ENCODE data around the gene ELAVL3. TPM values are rescaled to one million over a fixed set of nuclear protein-coding genes. Genes with fewer than 3 reads are reported as not detected.

Gene ELAVL3
- total RNA-seq (2012; rRNA removed), result not detected in 2 replicates
- polyA plus RNA-seq (2012; rRNA removed), result not detected in 2 replicates
- not detected in 2 replicates for polyA plus RNA-seq (2012; cell fraction: cytosol; rRNA removed)
- polyA plus RNA-seq (2012; cell fraction: nucleus; rRNA removed; ENCODE audit: low replicate concordance), result 0.02 TPM in 2 replicates
- Bru-seq, nascent RNA, result percentile 9 among the genes with signal in this experiment
- not detected for BruChase-seq, experiment 1, labeled RNA remaining after a 6-hour chase
- percentile 9 among the genes with signal in this experiment for BruChase-seq, experiment 2, labeled RNA remaining after a 2-hour chase
- long read RNA-seq, result 0 reads

- Histone ChIP-seq H4K91ac (ENCODE audit: insufficient read depth, low read depth, low read length) (no peak within 1 kb of the TSS), H3K18ac (ENCODE audit: low read depth, low read length) (no peak within 1 kb of the TSS), H3K56ac (ENCODE audit: extremely low read depth, insufficient read depth, low read length) (no peak within 1 kb of the TSS), H3K14ac (replicated peaks; ENCODE audit: low read depth, low read length) (no peak within 1 kb of the TSS), H3K4ac (ENCODE audit: low read depth, low read length) (no peak within 1 kb of the TSS), H2BK5ac (ENCODE audit: low read depth, low read length, poor library complexity, severe bottlenecking) (no peak within 1 kb of the TSS), H3K23ac (ENCODE audit: low read depth, low read length) (no peak within 1 kb of the TSS), H3K4me3 (ENCODE audit: insufficient read depth, low read depth, low read length) (no peak within 1 kb of the TSS; the same call in 1 of the 2 replicates), H4K20me1 (ENCODE audit: insufficient read depth, low read length) (no peaks in the 10 kb centered on the region), H3K9ac (ENCODE audit: low read depth, low read length) (no peak within 1 kb of the TSS), H2AFZ (replicated peaks; ENCODE audit: low read length, poor library complexity) (peak within 1 kb of the TSS; percentile 81), H4K8ac (ENCODE audit: low read depth in 2 of 2, low read length in 2 of 2) (no peak within 1 kb of the TSS), H3K79me1 (ENCODE audit: low read depth in 1 of 2, low read length in 2 of 2) (no peaks in the 10 kb centered on the region), H3K9me3 (ENCODE audit: control insufficient read depth, insufficient read depth, low read length) (no peaks in the 10 kb centered on the region), H2BK20ac (ENCODE audit: low read depth, low read length) (no peak within 1 kb of the TSS), H4K5ac (ENCODE audit: low read depth, low read length) (no peak within 1 kb of the TSS), H3K27me3 (ENCODE audit: control insufficient read depth, insufficient read depth, low read length) (peaks cover 48% of the 10 kb centered on the region), H3K9me1 (ENCODE audit: insufficient read depth, low read length) (no peaks in the 10 kb centered on the region), H3K27ac (ENCODE audit: insufficient read depth, low read length) (no peak within 1 kb of the TSS), H3K36me3 (ENCODE audit: control insufficient read depth, insufficient read depth, low read length) (0 out of 2 replicates have a peak, but pooled peaks cover 2% of the 10 kb centered on the region), H2BK120ac (ENCODE audit: low read depth, low read length) (no peak within 1 kb of the TSS), H2AK9ac (replicated peaks; ENCODE audit: low read depth, low read length, poor library complexity) (peak within 1 kb of the TSS; percentile 61), H2BK15ac (ENCODE audit: low read depth, low read length) (no peak within 1 kb of the TSS), H3K4me1 (ENCODE audit: control insufficient read depth, insufficient read depth, low read length) (peaks cover 2% of the 10 kb centered on the region; the same call in 1 of the 2 replicates), H3K4me2 (ENCODE audit: low read depth, low read length) (peak within 1 kb of the TSS; percentile 43), H2AK5ac (ENCODE audit: low read depth, low read length) (no peak within 1 kb of the TSS)
- TF ChIP-seq CHD1 (IDR thresholded peaks at IDR 0.05; ENCODE audit: low read depth, low read length) (no peak), RCOR1 (IDR thresholded peaks at IDR 0.05; ENCODE audit: insufficient replicate concordance, low read length) (no peak), MXI1 (IDR thresholded peaks at IDR 0.05; ENCODE audit: borderline replicate concordance, low read depth, low read length) (no peak)
- ChIA-PET POLR2A (ENCODE audit: unreplicated experiment) (no interaction called here), CTCF (interaction anchor here (0.8 kb wide), 1 partner anchor 194 kb away, joined by 3 read pairs; no protein-coding TSS in a partner anchor)
- DNase-seq (no peak), ATAC-seq (ENCODE audit: low read depth) (no peak)
- intact Hi-C loops (cut with micrococcal nuclease), result loop anchor here (5.0 kb wide), 1 partner anchor 344 kb away; no protein-coding TSS in a partner anchor
- 13% methylated on average over 33 of the region's 77 CpGs; no CpG with 5 or more reads in 1 of the 2 experiments for WGBS, 2 experiments (ENCODE audit: extremely low coverage in 2 of 2, insufficient read length in 1 of 2)
- dilution Hi-C loops (cut with HindIII; ENCODE audit: low sequenced_read_pairs, unreplicated experiment), result no loop called here
- BruUV-seq (replicated peaks), result no TSS peak
- in situ Hi-C loops (cut with MboI; ENCODE audit: low sequenced_read_pairs), result no loop called here
These were observed at the start of gene ELAVL3 for GRCh38 chr19:11480715-11481533. Gene ELAVL3, minus strand, starts transcription at chr19:11481046. Its CDS starts 438 bp downstream, at chr19:11480608.
